Measurements from ENCODE around the gene GMNN. TPM values are rescaled to one million over a fixed set of nuclear protein-coding genes. Genes with fewer than 3 reads are reported as not detected.

GMNN gene
- total RNA-seq, 1 experiment from 2014 or later = 35.5 TPM

DNA sequence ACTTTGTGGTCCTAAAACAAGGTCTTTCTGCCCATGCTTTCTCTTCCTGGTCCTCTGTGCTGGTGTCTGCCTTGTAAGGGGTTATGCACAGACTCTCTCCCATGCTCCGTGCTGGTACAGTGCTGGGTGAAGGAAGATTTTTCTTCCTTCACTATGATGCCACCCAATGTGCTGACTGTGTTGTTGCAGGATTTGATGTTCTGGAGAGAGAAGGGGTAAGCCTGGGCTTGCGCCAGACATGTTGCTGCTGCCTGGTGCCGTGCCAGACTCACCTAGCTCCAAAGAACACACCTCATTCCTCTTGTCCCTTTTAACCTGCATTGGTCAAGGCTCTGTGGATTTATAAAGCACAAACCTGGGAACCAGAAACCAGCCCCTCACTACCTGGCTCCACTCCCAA, 52.4 kb downstream of the GMNN start:
- no peaks in the 10 kb centered on the region for H3K9me3 ChIP-seq
- H3K27me3 ChIP-seq = no peaks in the 10 kb centered on the region
- DNase-seq = no peak
- H3K4me3 ChIP-seq = no peak overlapping the region
- H3K36me3 ChIP-seq = no peaks in the 10 kb centered on the region

DNA sequence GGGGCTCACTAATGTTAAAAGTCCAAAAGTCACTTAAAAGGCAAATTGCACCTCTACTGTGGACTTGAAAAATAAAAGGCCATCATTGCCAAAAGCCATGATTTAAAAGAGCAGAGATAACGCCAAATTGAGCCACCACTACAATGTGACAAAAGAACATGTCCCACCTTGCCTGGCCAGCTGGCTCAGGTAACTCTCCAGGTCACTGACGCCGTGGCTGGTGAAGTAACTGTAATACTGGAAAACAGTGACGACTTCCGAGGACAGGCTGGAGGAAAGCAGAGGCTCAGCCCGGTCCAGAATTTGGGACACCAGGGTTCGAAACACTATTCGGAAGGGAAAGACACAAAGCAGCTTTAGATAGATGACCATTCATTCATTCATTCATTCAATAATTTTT, 53.2 kb downstream of the GMNN start:
- Histone ChIP-seq H3K9me3 (no peaks in the 10 kb centered on the region), H3K27me3 (no peaks in the 10 kb centered on the region), H3K36me3 (no peaks in the 10 kb centered on the region)

DNA sequence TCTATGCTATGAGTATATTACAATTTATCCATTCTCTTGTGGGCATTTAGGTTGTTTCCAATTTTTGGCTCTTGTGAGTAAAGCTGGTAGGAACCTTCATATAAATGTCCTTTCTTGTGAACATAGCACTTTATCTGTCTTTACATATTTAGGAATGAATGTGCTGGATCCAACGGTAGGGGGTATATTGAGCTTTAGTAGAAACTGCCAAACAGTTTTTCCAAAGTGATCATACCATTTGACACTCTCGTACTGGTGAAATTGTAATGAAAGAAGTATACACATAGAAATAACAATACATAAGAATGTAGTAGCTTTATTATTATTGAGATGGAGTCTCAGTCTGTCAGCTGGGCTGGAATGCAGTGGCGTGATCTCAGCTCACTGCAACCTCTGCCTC, 54.9 kb downstream of the GMNN start:
- H3K27me3 ChIP-seq = no peaks in the 10 kb centered on the region
- H3K36me3 ChIP-seq = no peaks in the 10 kb centered on the region
- H3K4me3 ChIP-seq = no peak overlapping the region
- no peak for DNase-seq
- no peaks in the 10 kb centered on the region for H3K9me3 ChIP-seq

More for the DNA sequence above, 53.2 kb downstream of the GMNN start:
- no peak overlapping the region for H3K4me3 ChIP-seq
- DNase-seq = no peak

DNA sequence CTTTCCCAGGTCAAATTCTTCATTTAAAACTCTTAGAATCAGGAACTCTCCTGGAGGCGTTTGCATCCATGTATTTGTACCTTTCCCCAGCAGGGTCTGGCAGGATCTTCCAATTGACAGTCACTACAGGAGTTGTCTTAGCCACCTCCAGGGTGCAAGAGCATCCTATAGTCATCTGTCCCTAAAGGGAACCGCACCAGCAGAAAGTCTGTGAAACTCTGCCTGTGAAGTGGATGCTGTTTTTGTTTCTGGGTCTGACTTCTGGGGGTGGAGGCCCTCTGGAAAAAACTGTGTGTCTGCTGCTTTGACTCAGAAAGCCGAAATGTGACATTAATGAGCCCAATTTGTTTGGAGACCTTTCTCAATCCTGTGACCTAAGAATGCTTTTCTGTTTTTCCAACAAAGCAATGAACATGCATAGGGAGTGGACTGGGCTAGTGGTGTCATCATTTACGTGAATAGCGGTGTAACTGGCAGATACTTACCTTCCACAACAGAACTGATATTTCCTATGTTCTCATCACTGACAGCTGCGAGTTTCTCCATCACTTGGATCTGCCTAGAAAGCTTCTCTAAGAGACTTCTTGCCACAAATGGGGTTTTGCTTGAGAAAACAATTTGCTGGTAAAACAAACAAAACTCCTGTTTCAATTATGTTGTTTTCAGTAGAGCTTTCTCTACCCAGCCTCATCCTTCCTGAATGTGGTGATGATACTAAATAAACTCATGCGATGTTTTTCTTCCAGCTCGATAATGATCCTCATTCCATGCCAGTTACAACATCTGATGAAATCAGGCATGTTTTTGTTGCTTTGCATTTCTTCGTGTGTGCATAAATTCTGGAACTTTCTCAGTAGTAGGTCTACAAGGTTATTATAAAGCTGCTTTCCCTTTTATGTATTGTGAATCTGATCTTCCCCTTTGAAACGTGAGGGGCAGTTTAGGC, 57.3 kb downstream of the GMNN start:
- H3K27me3 ChIP-seq = no peaks in the 10 kb centered on the region
- DNase-seq = no peak
- no peak overlapping the region for H3K4me3 ChIP-seq
- H3K36me3 ChIP-seq = no peaks in the 10 kb centered on the region
- no peaks in the 10 kb centered on the region for H3K9me3 ChIP-seq

DNA sequence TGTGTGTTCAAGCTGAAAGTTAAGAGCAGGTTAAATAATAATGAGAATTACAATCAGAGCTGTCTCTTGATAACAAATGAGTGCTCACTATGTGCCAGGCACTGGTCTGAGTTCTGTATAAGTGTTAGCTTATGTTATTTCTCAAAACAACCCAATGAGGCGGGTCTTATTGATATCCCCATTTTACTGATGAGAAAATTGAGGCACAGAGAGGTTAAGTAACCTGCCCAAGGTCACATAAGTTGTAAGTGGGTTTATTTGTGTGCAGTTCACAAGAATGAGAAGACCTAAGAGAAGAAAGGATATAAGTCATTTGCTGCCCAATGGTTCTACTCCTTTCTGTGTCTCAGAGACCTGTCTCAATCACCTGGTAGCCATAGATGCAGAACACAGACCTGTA, 58.1 kb downstream of the GMNN start:
- Histone ChIP-seq H3K9me3 (no peaks in the 10 kb centered on the region), H3K36me3 (no peaks in the 10 kb centered on the region), H3K27me3 (no peaks in the 10 kb centered on the region), H3K4me3 (no peak overlapping the region)
- no peak for DNase-seq

DNA sequence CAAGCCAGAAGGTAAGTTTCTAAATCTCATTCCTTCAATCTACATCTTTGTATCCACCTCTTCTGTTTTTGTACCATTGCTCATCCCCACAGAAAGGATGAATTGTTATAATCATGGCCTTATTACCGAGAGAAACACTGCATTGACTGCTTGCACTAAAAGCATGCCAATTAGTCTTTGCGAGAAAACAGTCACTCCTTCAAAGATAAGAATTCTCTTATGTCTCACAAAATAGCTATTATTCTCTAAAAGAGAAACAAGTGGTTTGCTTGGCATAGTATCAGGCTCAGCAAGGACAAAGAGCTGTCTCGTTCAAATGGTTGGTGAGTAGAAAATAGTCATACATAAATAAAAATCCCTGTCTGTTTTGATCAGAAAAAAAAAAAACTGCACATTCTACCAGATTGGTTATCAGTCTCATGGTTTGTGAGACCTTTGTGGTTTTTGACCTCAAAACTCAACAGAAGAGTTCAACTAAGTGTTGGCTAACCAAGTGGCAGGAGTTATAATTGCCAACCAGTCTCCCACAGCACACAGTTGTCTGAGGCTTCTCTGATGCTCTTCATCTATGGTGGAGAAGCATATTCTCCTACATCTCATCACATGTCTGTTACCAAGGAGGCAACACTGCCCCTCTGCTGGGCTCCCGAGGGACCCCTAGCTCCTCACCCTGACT, 59.1 kb downstream of the GMNN start:
- Histone ChIP-seq H3K9me3 (no peaks in the 10 kb centered on the region), H3K27me3 (no peaks in the 10 kb centered on the region)

More for the DNA sequence above, 59.1 kb downstream of the GMNN start:
- H3K4me3 ChIP-seq = no peak overlapping the region
- no peaks in the 10 kb centered on the region for H3K36me3 ChIP-seq
- DNase-seq = no peak

Other genes with a start within 250 kb of the GMNN start
- gene KIAA0319, start 128.7 kb upstream of the GMNN start, total RNA-seq (2014; rRNA removed; shearing (Covaris generic); ENCODE audit: low replicate concordance) = 0.10 TPM in 1 of 2 replicates, not detected in the other
- 18.5 and 30.8 TPM in 2 replicates for gene TDP2, start 108.0 kb upstream of the GMNN start, total RNA-seq (2014; rRNA removed; shearing (Covaris generic); ENCODE audit: low replicate concordance)
- gene ACOT13, start 107.9 kb upstream of the GMNN start, total RNA-seq (2014; rRNA removed; shearing (Covaris generic); ENCODE audit: low replicate concordance) = 1.9 and 3.7 TPM in 2 replicates
- 59.1 and 89.8 TPM in 2 replicates for gene C6orf62, start 55.8 kb upstream of the GMNN start, total RNA-seq (2014; rRNA removed; shearing (Covaris generic); ENCODE audit: low replicate concordance)
- not detected in 2 replicates for gene ARMH2, start 24.0 kb downstream of the GMNN start, total RNA-seq (2014; rRNA removed; shearing (Covaris generic); ENCODE audit: low replicate concordance)
- gene RIPOR2, start 161.0 kb downstream of the GMNN start, total RNA-seq (2014; rRNA removed; shearing (Covaris generic); ENCODE audit: low replicate concordance) = 0.40 and 0.42 TPM in 2 replicates